GM19463 (cell line): ENCODE data around the gene PPM1A.

Experiments used
- ATAC-seq: cut with Tn5 transposase; IDR thresholded peaks from one replicate; pipeline ENCODE4 v1.9.1; 2021; ENCODE audit warnings: mild to moderate bottlenecking, moderate library complexity; ENCODE audit not compliant: unreplicated experiment

PPM1A gene

DNA sequence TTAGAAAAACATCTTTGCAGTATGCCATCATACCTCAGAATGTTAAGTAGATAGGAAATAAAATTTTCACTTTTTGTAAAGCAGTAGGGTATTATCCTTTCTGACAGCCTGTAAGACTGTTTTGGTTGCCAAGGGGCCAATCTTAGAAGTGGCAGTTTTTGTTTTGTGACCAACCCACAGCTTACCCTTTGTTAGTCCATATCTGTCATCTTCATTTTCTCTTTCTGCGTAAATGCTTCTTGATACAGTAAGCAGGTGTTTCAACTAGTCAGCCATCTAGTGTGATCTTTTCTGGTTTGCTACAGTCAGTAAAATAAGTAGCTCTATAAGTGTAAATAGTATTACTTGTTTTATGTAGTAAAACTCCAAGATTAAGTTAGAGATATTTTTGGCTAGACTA lies 8.8 kb downstream of the PPM1A start:
- no peak for ATAC-seq

DNA sequence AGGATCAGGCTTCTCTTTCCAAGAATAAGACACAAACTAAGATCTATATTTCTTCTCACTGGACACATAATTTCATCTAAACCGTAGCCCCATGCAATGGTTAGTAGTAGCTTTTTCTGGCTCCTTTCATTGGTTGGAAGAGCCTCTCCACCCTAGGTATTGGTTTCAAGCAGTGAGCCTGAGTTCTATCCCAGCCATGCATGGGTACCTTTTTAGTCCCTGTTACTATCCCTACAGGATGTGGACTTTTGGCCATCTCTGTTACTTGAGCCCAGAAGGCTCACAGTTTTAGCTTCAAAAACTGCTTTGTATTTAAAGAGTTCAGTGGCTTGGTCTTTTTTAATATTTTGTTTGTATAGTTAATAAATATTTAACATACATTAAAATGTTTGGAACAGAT lies 16.1 kb downstream of the PPM1A start:
- no peak for ATAC-seq

DNA sequence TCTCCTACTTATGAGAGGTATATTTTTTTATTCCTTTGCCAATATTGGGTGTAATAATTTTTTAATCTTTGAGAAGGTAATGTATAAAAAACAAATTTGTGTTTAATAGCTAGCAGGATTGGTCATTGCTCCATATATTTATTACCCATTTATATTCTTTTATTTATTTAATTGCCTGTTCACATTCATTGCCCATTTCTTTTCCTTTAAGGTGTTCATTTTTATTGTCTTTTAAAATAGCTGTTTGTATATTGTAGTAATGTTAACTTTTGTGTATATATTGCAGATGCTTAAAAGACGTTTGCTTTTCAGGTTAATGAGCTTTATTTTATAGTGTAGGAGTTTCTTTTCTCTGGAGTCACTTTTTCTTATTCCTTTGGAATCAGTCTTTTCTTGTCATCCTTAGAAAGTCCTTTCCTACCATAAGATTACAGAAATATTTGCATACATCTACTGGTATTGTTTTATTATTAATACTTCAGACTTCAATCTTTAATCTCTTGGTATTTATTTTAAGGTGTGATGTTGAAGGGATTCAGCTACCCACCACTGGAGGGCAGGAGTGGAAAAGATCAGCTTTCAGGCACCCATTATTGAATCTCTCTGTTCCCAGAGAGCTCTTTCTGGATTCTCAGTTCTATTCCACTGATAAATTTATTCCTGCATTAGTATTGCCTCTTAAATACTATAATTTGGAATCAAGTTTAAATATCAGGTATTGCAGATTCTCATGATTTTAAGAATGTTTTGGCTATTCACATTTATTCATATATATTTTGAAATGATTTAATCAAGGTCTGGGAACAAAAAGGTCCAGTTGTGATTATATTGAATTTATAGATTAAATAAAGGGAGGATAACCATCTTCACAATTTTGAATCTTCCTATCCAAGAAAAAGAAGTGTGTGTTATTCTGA lies 17.3 kb downstream of the PPM1A start:
- ATAC-seq = no peak

DNA sequence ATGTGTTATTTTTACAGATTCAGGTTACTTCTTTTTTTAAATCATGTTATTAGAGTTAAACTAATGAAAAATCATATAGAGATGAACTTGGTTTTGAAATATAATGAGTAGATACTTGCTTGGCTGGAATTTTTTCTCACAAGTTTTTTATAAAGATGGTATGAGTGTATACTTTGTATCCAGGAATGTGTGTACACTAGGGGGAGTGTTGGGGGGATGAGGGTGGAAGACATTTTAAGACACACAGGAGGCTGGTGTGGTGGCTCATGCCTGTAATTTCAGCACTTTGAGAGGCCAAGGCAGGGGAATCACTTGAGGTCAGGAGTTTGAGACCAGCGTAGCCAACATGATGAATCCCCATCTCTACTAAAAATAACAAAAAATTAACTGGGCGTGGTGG lies 23.2 kb downstream of the PPM1A start:
- ATAC-seq = no peak

DNA sequence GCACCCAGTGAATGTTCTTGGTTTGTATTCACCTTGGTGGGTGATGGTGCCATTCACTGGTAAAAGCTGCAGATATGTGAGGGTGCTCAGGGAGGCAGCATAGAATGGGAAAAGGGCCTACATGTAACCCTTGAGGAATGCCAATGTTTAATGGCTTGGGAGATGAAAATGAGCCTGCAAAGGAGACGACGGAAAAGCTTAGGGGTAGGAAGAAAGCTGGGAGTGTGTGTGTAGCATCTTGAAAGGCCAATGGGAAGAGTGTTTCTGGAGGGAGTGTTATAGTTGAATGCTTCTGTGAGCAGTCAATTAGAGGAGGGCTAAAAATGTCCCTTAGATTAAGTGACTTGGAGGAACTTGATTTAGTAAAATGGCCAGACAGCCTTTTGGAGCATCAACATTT lies 24.9 kb downstream of the PPM1A start:
- ATAC-seq = no peak

DNA sequence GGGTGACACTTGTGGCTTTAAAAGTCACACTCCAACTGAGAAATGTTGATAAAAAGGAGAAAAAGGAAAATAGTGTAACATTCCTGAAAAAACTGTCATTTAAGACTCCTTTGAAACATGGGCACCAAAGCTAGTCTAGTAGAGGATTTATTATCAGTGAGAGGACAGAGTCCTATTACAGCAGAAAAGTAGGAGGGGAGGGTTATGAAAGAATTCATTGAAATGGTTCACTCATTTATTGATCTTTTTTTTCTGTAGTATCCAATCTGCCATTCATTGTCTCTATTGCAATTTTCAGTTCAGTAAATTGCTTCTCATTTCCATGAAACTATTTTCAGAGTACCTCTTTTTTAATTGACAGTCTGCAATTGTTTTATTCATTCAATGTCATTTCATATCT lies 25.4 kb downstream of the PPM1A start:
- no peak for ATAC-seq

DNA sequence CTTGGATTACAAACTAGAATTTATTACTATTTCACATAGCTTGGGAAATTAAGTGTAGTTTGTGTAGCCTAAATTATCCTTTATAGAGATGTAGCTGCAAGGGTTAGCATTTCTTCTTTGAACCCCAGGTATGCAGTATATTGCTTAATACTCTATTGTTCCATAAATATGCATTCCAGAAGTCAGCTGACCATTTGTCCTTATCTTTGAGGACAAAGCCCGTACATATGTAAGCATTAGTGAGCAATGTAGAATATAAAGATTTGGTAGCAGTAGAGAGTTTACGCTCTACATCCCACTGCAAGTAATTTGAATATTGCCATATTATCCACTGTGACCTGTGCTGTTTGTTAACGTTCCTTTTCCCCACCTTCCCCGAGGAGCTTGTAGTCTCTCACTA lies 26.9 kb downstream of the PPM1A start:
- no peak for ATAC-seq

DNA sequence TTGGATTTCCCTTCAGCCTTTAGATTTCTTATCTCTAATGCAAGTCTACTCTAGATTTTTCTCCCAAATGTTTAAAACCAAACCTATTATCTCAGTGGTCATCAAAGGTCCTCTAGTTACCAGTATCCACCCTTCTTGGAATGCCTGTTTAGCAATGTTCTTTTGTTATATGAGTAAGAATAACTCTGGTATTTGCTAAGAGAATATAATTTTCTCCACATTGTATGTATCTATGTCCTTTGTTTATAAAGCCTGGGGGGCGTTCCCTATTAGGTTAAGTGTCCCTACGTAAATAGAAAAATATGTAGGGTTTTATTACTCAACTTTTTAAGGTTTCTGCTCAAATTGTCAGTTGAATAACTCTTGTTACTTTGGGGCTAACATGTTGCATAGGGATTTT lies 27.3 kb downstream of the PPM1A start:
- ATAC-seq = no peak

DNA sequence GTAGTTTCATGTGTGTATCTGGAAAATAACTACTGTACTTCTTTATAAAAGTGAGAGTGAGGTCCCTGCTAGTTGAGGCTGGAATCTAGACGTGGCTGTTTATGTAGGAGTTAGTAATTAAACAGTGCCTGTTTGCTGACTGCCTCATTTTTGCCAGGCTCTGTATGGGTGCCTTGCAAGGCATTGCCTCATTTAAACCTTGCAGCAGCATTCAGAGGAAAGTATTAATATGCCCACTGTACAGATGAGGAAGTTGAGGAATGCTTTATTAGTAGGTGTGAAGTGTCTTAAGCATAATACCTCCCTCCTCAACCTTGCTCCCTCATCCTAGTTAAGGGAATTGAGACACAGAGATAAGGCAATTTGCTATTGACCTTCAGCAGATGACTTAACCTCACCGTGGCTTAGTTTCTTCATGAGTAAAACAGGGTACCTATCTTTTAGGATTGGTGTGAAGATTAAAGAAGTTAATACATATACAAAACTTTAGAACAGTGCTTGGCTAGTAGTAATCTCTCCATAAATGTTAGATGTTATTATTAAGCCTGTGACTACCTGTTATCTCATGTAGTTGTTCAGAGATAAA lies 28.7 kb downstream of the PPM1A start:
- no peak for ATAC-seq

DNA sequence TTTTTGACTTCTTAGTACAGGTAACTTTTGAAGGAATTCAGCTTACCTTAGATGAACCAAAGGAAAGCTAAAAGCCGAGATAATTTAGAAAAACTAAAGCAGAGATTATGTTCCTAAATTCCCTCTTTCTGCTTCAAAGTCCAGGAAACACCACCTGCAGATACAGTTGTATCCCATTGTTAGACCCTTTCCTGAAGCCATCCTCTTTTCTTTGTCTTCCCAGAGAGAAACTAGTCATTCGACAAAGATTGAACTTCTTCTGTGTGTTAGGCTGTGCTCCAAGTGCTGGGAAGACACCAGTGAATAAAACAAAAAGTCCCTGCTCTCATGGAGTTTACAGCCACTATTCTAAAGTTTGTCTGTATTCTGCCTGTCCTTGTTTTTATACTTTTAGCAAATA lies 29.3 kb downstream of the PPM1A start:
- no peak for ATAC-seq

DNA sequence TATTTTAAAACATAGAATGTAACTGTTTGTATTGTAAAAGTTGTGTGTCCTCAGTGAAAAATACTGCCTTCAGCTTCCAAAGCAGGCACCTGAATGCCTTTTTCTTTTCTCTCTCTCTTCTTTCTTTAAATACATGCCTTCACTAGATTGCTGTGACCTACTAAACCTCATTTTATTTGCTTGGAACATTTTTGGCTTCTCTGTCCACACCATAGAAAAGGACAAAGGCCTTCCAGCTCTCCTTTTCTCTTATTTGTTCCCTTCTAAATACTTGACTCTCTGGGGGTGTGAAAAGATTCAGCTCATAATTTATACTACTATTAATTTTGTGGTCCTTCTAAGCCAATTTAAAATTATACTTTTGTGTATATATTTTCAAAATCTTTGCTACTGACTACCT lies 38.4 kb downstream of the PPM1A start:
- no peak for ATAC-seq

DNA sequence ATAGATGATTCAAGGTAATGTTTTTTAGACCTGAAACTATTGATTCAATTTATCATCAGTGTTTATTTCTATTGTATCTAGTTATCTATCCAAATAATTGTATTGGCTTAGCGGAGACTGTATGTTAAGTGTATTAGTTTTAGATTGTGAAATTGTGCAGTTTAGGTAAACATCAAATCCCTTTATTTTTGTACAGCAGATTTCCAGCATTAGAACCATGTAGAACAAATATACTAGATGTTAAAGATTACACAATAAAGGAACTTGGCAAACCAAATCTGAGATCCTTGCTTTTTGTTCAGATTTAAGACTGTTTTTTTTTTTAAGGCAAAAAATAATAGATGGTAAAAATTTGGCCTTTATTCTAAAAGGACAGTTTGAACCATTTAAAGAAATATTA lies 39.3 kb downstream of the PPM1A start:
- no peak for ATAC-seq

DNA sequence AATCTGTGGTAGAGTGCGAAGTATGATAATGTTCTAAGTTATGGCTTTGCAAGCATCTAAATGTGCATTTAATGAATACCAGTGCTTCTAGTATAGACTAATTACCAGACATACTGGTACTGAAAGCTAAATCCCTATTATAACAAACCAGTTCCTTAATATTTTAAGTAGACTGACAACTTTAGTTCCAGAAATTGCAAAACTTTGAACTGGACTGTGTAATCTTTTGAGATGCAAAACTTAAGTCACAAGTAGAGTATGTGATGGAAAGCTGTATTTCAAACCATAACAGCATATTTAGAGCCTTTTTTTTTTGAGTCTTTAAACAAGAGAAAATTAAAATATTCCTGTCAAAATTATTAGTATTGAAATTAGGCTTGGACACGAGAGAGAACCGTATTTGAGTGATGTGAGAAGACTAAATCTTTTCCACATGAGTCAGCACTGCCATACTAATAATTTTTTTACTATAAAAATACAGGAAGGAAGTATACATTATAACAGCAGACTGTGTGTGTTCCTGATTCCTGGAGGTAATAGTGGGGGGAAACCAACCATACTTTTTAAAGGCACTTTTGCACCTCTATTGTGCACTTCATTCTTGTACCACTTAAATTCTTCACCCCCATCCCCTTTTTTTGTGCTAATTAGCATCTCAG lies 45.5 kb downstream of the PPM1A start:
- no peak for ATAC-seq

DNA sequence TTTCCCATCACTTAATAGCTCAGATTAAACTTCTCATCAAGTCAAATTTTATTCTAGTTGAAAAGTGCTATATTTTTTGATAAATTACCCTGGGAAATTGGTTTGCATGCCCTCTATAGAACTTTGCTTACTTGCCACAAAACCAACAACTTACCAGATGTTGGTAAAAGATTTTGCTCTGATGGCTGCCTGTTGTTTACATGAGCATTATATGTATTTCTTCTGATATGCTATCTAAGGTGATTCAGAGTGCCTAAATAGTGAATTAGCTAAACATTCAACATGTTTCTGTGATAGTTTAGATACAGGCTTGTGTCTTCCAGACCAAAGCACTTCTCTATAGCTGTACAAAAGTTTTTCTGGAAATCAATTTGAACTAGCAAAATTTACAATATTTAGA lies 51.0 kb downstream of the PPM1A start:
- ATAC-seq = no peak

DNA sequence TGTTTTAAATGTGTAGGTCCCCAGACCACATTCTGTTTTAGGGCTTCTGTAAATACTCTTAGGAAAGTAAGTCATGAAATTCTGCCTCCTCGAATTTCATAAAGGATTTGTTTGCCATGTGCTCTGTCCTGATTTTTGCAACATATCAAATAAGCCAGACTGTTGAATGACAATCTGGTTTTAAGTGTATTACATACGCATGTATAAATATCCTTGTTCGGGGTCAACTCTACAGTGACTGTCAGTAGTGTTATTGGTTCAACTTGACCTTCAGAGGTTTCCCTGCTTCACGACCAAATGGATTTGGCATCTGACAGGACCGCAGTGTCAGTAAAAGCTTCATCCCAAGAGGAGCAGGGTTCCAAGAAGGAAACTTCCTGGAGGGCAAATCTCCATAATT lies 52.7 kb downstream of the PPM1A start:
- ATAC-seq = no peak

DNA sequence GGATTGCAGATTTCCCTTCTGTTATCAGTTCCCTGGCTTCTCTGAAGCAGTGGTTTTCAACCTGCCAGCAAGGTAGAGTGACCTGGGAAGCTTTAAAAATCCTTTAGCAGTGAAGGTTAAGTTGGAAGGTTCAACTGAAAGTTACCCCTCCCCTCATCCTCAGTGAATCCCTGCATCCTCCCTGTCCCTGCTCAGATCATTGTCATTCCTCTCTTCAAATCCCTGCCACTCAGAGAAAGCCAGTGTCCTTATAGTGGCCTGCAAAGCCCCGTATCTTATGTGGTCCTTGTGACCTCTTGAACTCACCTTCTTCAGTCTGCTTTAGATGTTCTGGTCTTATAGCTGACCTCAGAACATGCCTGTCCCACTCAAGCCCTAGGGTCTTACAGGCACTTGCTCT lies 53.6 kb downstream of the PPM1A start:
- ATAC-seq = no peak

DNA sequence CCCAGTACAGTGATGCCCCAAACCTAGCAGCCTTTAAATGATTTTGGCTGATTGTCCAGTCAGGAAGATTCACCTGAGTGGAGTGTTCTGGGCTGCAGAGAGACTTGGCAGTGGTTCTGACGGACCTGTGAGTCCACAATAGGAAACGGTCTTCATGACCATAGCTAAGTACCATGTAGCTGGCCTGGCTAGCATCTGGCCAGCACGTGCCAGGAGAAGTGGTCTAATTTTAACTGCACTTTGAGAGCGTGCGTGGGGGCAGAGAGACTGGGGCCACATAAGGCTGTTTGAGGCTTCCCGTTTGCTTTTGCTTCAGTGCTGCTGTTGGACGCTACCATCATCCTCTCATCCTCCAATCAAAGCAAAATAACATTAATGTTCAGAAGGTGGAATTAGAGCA lies 54.7 kb downstream of the PPM1A start:
- no peak for ATAC-seq

DNA sequence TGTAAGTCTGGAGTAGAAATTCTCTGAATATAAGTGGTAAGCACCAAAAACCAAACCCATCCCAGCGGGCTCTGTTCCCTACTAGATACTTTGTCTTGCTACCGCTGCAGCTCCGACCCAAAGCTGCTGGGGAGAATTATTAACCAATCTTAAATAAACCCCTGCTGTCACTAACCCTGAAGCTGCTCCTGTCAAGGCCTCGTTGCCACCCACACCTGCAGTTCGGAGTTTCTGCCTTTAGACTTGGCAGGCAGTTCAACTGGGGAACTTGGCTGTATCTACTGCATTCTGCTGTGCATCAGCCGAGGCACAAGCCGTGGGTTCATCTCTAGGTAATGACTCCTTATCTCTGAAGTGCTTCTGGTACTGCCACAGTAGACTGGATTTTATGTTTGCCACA lies 55.5 kb downstream of the PPM1A start:
- ATAC-seq = no peak

DNA sequence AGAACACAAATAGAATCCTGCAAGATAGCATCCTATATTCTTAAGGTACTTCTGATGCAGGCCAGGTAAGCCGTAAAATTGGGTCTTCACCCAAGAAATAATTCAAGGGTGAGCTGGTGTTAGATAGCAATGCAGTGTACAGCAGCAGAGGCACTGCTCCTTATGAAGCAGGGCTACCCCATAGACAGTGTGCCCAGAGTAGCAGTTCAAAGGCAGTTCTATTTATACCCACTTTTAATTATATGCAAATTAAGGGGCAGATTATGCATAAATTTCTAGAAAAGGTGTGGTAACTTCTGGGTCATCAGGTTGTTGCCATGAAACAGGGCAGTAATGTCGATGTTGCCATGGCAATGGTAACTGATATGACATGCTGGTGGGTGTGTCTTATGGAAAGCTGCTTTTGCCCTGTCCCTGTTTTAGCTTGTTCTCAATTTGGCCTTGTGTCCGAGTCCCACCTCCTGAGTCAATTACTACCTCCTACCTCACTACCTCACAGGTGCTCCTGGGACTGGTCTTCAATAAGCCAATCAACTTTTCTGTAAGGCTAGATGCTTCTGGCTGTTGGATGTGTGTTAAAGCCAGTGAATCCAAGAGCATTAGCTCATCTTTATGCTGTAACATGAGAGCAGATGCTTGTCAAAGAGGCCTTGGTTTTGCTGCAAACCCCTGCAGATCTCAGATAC lies 61.0 kb downstream of the PPM1A start:
- no peak for ATAC-seq

DNA sequence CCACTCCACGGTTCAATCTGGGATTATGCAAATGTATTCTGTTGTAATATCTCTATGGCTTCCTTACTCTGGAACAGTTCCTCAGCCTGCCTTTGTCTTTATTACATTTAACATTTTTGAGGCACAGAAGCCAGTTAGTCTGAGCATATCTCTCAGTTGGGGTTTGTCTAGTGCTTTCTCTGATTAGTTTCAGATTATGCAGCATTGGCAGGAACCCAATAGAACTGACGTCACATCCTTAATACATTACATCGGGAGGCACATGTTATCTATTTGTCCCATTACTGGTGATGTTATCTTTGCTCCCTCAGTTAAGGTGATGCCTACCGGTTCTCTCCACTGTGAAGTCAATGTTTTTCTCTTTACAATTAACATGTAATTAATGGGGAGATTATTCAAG lies 62.4 kb downstream of the PPM1A start:
- no peak for ATAC-seq

DNA sequence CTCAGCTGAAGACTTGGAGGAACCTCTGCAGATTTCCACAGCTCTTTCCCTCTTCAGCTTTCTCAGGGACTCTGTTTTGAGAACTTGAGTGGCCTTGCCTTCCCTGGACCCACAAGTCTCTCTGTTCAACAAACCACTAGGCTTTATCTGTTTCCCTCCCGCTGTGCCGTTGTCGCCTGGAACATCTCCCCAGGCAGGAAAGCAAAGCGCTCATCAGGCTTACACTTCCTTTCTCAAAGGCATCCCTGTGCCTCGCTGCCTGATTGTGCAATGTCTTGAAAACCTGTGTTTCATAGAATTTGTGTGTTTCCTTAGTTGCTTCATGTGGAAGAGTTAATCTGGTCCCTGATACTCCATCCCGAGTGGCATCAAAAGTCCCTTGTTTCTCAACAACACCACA lies 64.1 kb downstream of the PPM1A start:
- no peak for ATAC-seq
